Measurements from ENCODE around the gene MAP3K21.

Gene MAP3K21

DNA sequence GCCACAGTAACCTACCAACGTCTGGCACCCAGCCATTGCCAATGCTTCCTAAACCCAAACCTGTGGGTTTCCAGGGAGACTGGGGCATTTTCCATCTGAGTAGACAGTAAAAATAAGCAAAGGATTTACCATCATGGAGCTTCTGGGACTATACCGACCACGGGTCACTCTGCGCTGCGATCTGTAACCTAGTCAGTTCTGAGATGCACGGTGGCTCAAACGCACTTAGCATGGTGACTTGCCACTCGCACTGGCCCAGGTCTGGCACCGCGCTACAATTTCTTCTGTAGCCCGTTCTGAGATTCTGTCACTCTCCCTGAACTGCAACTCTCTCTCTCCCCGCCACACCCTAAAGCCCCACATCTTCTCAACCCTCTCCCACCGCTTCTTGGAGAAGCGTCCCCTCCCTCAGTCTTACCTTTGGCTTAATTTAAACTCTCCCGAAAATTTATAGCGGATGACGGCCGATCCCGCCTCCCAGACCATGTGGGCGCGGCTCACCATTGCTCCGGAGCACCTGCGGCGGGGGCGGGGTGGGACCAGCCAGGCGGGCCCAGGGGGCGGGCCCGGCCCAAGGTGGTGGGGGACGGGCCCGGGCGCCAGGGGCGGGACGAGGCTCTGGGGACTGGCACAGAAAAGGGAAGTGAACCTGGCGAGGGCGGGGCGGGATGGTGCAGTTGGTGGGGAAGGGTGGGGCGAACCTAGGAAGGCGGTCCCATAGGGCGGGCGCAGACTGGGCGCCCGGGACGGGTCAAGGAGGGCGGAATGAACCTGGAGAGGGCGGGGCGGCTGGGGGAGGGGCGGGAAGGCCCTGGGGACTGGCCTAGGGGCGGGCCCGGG, 493 bp upstream of the MAP3K21 start:
- H2AFZ ChIP-seq (ENCODE audit: low read length) = peak overlapping the region; percentile 87
- H3K27ac ChIP-seq (ENCODE audit: low read length) = peak overlapping the region; percentile 10; the same call in 1 of the 2 replicates
- no peaks in the 10 kb centered on the region for H4K20me1 ChIP-seq (ENCODE audit: insufficient read depth, low read length)
- no peaks in the 10 kb centered on the region for H3K36me3 ChIP-seq (replicated peaks; ENCODE audit: insufficient read depth, low read length)
- H3K9me3 ChIP-seq (replicated peaks; ENCODE audit: insufficient read depth, low read length) = no peaks in the 10 kb centered on the region
- peak overlapping the region; percentile 69 for H3K4me3 ChIP-seq (ENCODE audit: low read length)
- peaks cover 19% of the 10 kb centered on the region; the same call in 1 of the 2 replicates for H3K4me1 ChIP-seq (ENCODE audit: low read length)
- TF ChIP-seq EZH2 (optimal IDR thresholded peaks at IDR 0.05; ENCODE audit: low read depth, low read length) (no peak), CTCF (IDR thresholded peaks at IDR 0.05; ENCODE audit: low read length) (no peak), EZH2phosphoT487 (IDR thresholded peaks at IDR 0.05; ENCODE audit: low read length) (no peak)
- H3K9ac ChIP-seq (ENCODE audit: low read length) = peak overlapping the region; percentile 20; the same call in 1 of the 2 replicates
- H3K9me2 ChIP-seq (replicated peaks; ENCODE audit: insufficient read depth, low read length) = no peaks in the 10 kb centered on the region
- peak; percentile 98 for DNase-seq
- no peaks in the 10 kb centered on the region for H3K27me3 ChIP-seq (replicated peaks; ENCODE audit: insufficient read depth, low read length)
- H3F3A ChIP-seq (ENCODE audit: insufficient read depth, low read length) = peaks cover 12% of the 10 kb centered on the region
- peak overlapping the region; percentile 73 for H3K4me2 ChIP-seq (ENCODE audit: low read depth, low read length)
- H3K79me2 ChIP-seq (ENCODE audit: low read length) = peaks cover 32% of the 10 kb centered on the region

DNA sequence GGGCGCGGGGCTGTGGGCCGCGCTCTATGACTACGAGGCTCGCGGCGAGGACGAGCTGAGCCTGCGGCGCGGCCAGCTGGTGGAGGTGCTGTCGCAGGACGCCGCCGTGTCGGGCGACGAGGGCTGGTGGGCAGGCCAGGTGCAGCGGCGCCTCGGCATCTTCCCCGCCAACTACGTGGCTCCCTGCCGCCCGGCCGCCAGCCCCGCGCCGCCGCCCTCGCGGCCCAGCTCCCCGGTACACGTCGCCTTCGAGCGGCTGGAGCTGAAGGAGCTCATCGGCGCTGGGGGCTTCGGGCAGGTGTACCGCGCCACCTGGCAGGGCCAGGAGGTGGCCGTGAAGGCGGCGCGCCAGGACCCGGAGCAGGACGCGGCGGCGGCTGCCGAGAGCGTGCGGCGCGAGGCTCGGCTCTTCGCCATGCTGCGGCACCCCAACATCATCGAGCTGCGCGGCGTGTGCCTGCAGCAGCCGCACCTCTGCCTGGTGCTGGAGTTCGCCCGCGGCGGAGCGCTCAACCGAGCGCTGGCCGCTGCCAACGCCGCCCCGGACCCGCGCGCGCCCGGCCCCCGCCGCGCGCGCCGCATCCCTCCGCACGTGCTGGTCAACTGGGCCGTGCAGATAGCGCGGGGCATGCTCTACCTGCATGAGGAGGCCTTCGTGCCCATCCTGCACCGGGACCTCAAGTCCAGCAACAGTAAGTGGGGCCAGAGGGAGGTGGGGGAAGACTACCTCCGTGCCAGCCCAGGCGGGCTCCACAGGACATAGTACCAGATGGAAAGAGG, 808 bp downstream of the MAP3K21 start:
- Histone ChIP-seq H3K9me3 (replicated peaks; ENCODE audit: insufficient read depth, low read length) (no peaks in the 10 kb centered on the region), H3K4me1 (ENCODE audit: low read length) (peaks cover 19% of the 10 kb centered on the region; the same call in 1 of the 2 replicates), H3K9ac (ENCODE audit: low read length) (peak overlapping the region; percentile 76), H2AFZ (ENCODE audit: low read length) (peak overlapping the region; percentile 71), H3F3A (ENCODE audit: insufficient read depth, low read length) (peaks cover 12% of the 10 kb centered on the region), H3K27me3 (replicated peaks; ENCODE audit: insufficient read depth, low read length) (no peaks in the 10 kb centered on the region), H3K27ac (ENCODE audit: low read length) (peak overlapping the region; percentile 46; the same call in 1 of the 2 replicates), H3K79me2 (ENCODE audit: low read length) (peaks cover 44% of the 10 kb centered on the region), H3K4me3 (ENCODE audit: low read length) (peak overlapping the region; percentile 84), H4K20me1 (ENCODE audit: insufficient read depth, low read length) (no peaks in the 10 kb centered on the region), H3K4me2 (ENCODE audit: low read depth, low read length) (peak overlapping the region; percentile 100), H3K9me2 (replicated peaks; ENCODE audit: insufficient read depth, low read length) (no peaks in the 10 kb centered on the region), H3K36me3 (replicated peaks; ENCODE audit: insufficient read depth, low read length) (no peaks in the 10 kb centered on the region)
- DNase-seq = peak; percentile 62
- no peak for TF ChIP-seq CTCF (IDR thresholded peaks at IDR 0.05; ENCODE audit: low read length)

- Histone ChIP-seq H3K27ac (ENCODE audit: low read length) (no peak overlapping the region), H4K20me1 (ENCODE audit: insufficient read depth, low read length) (no peaks in the 10 kb centered on the region), H3K27me3 (replicated peaks; ENCODE audit: insufficient read depth, low read length) (no peaks in the 10 kb centered on the region), H3K4me1 (ENCODE audit: low read length) (peaks cover 15% of the 10 kb centered on the region; the same call in 1 of the 2 replicates), H3K36me3 (replicated peaks; ENCODE audit: insufficient read depth, low read length) (no peaks in the 10 kb centered on the region), H3K4me3 (ENCODE audit: low read length) (no peak overlapping the region), H3K9me3 (replicated peaks; ENCODE audit: insufficient read depth, low read length) (no peaks in the 10 kb centered on the region), H3K9me2 (replicated peaks; ENCODE audit: insufficient read depth, low read length) (no peaks in the 10 kb centered on the region), H3K9ac (ENCODE audit: low read length) (no peak overlapping the region), H3K4me2 (ENCODE audit: low read depth, low read length) (no peak overlapping the region), H2AFZ (ENCODE audit: low read length) (no peak overlapping the region), H3K79me2 (ENCODE audit: low read length) (peaks cover 72% of the 10 kb centered on the region), H3F3A (ENCODE audit: insufficient read depth, low read length) (peaks cover 4% of the 10 kb centered on the region)
- TF ChIP-seq EZH2phosphoT487 (IDR thresholded peaks at IDR 0.05; ENCODE audit: low read length) (no peak), EZH2 (optimal IDR thresholded peaks at IDR 0.05; ENCODE audit: low read depth, low read length) (no peak), CTCF (IDR thresholded peaks at IDR 0.05; ENCODE audit: low read length) (no peak)
- no peak for DNase-seq
These were observed 4.4 kb downstream of the MAP3K21 start for GRCh38 chr1:233331676-233332519.
